Large intestine (tissue), 3 donors: ENCODE results near the gene OR8G5. TPM values are rescaled to one million over a fixed set of nuclear protein-coding genes. Genes with fewer than 3 reads are reported as not detected.
"Not testable (repeated sequence)": the region's sequence is repeated elsewhere in the genome, so short reads cannot be mapped to it uniquely, and the experiment has no call there.

Experiments used
- DNase-seq, 2 donors: peaks; one replicate each; pipeline versions ENCODE4 v3.0.0 to v3.0.0-alpha.2; 2013
- H3K27ac ChIP-seq: one replicate; pipeline ENCODE4 v1.5.1; 2013; ENCODE audit warnings: low read length
- H3K27me3 ChIP-seq: 2 replicates; pipeline ENCODE4 v1.6.1; 2013; ENCODE audit warnings: low read length; ENCODE audit not compliant: control insufficient read depth, insufficient read depth
- H3K36me3 ChIP-seq: 2 replicates; pipeline ENCODE4 v1.6.1; 2013; ENCODE audit warnings: low read length; ENCODE audit not compliant: control insufficient read depth, insufficient read depth
- H3K4me1 ChIP-seq: one replicate; pipeline ENCODE4 v1.6.1; 2013; ENCODE audit warnings: low read length; ENCODE audit not compliant: control insufficient read depth, insufficient read depth
- H3K4me3 ChIP-seq: one replicate; pipeline ENCODE4 v1.5.1; 2013; ENCODE audit warnings: low read length
- H3K9me3 ChIP-seq: one replicate; pipeline ENCODE4 v1.6.1; 2013; ENCODE audit warnings: mild to moderate bottlenecking, low read depth, low read length, moderate library complexity; ENCODE audit not compliant: control insufficient read depth
- WGBS: methylation state at CpG from one replicate; pipeline ENCODE4 v1.1.5; 2013; ENCODE audit warnings: low lambda C conversion rate; ENCODE audit not compliant: insufficient coverage; 5-methylcytosine and 5-hydroxymethylcytosine counted together
- polyA plus RNA-seq: library from polyadenylated mRNA; unstranded; fragments of 120-200 nt; gene quantifications from one replicate; pipeline ENCODE4 v1.2.1, GENCODE V29; 2013

OR8G5 gene
- polyA plus RNA-seq, 1 donor: not detected

DNA sequence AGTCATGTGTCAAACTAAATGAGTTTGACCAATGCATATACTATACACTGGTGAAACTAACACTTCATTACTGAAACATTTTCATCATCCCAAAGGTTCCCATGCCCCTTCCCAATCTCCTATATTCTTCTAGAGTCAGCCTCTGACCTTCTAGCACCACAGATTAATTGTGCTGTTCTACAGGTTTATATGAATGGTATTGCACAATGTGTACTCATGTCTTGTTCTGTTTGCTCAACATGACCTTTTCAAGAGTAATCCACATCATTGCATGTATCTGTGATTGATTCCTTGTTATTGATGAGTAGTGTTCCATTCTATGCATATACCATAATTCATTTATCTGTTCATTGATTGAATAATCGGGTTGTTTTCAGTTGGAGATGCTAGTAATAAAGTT lies 22.8 kb upstream of the OR8G5 start:
- Histone ChIP-seq H3K4me1 (no peaks in the 10 kb centered on the region), H3K4me3 (no peak overlapping the region), H3K9me3 (no peaks in the 10 kb centered on the region), H3K27me3 (no peaks in the 10 kb centered on the region), H3K27ac (no peak overlapping the region), H3K36me3 (no peaks in the 10 kb centered on the region)
- no peak for DNase-seq
- WGBS: 0% methylated on average over 1 of the region's 1 CpG

- no peak for DNase-seq
- Histone ChIP-seq H3K4me3 (no peak overlapping the region), H3K4me1 (no peaks in the 10 kb centered on the region), H3K27me3 (no peaks in the 10 kb centered on the region), H3K36me3 (no peaks in the 10 kb centered on the region), H3K27ac (no peak overlapping the region), H3K9me3 (no peaks in the 10 kb centered on the region)
- whole genome bisulfite sequencing: 0% methylated on average over 1 of the region's 5 CpGs
Observed at GRCh38 chr11:124238512-124238911, 17.7 kb upstream of the OR8G5 start.

GRCh38 chr11:124240621-124241397 lies 15.4 kb upstream of the OR8G5 start, which contains the start of gene OR8G1:
Gene OR8G1, plus strand, starts transcription at chr11:124241095. Its CDS starts 8,581 bp downstream, at chr11:124249676.
- H3K27me3 ChIP-seq: no peaks in the 10 kb centered on the region
- no peaks in the 10 kb centered on the region for H3K36me3 ChIP-seq
- whole genome bisulfite sequencing: 49% methylated on average over 2 of the region's 3 CpGs
- DNase-seq: no peak
- H3K4me1 ChIP-seq: no peaks in the 10 kb centered on the region
- no peaks in the 10 kb centered on the region for H3K9me3 ChIP-seq
- H3K4me3 ChIP-seq: no peak within 1 kb of the TSS
- H3K27ac ChIP-seq: no peak within 1 kb of the TSS

GRCh38 chr11:124249869-124250268 lies 6.3 kb upstream of the OR8G5 start:
- not testable (repeated sequence) for H3K9me3 ChIP-seq, H3K4me1 ChIP-seq, H3K4me3 ChIP-seq, DNase-seq, H3K36me3 ChIP-seq, H3K27ac ChIP-seq, H3K27me3 ChIP-seq
- no CpG with 5 or more reads among the region's 3 CpGs for whole genome bisulfite sequencing

- H3K9me3 ChIP-seq, H3K4me3 ChIP-seq, H3K27ac ChIP-seq, DNase-seq, H3K4me1 ChIP-seq, H3K27me3 ChIP-seq, H3K36me3 ChIP-seq: not testable (repeated sequence)
- WGBS: 100% methylated on average over 1 of the region's 4 CpGs
Observed at GRCh38 chr11:124265041-124265440, 8.9 kb downstream of the OR8G5 start.

GRCh38 chr11:124270886-124271285 lies 14.7 kb downstream of the OR8G5 start:
- H3K9me3 ChIP-seq, H3K27ac ChIP-seq, H3K4me3 ChIP-seq, H3K4me1 ChIP-seq, H3K27me3 ChIP-seq, H3K36me3 ChIP-seq, DNase-seq: not testable (repeated sequence)
- 37% methylated on average over 2 of the region's 7 CpGs for WGBS

GRCh38 chr11:124274000-124274399 lies 17.8 kb downstream of the OR8G5 start:
- Histone ChIP-seq H3K36me3 (no peaks in the 10 kb centered on the region), H3K27me3 (no peaks in the 10 kb centered on the region), H3K9me3 (no peaks in the 10 kb centered on the region), H3K4me3 (no peak overlapping the region), H3K27ac (peak overlapping the region; percentile 49), H3K4me1 (peaks cover 5% of the 10 kb centered on the region)
- WGBS: no CpG with 5 or more reads among the region's 2 CpGs
- DNase-seq: peak; percentile 37 to 39

DNA sequence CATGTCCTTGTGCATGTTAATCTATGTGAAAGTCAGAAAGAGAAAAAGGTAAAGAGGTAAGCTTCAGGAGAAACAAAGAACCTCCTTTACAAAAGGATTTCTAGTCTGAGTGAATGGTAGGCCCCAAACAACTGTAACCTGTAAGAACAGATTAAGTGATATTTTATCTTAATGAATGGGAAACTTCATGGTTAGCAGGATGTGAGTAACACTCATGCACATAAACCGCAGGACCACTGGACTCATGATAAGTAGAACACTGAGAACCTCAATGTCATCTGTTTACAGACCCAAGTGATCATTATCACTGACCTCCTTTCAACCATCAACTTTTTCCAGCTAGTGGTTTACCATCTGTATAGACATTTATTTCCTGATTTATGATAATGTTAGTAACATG lies 19.9 kb downstream of the OR8G5 start:
- no peaks in the 10 kb centered on the region for H3K36me3 ChIP-seq
- no peak overlapping the region for H3K27ac ChIP-seq
- no peaks in the 10 kb centered on the region for H3K27me3 ChIP-seq
- peak in 1 of 2 donors; percentile 9 for DNase-seq
- no peak overlapping the region for H3K4me3 ChIP-seq
- H3K4me1 ChIP-seq: peaks cover 2% of the 10 kb centered on the region
- no peaks in the 10 kb centered on the region for H3K9me3 ChIP-seq
- 60% methylated on average over 1 of the region's 1 CpG for WGBS

DNA sequence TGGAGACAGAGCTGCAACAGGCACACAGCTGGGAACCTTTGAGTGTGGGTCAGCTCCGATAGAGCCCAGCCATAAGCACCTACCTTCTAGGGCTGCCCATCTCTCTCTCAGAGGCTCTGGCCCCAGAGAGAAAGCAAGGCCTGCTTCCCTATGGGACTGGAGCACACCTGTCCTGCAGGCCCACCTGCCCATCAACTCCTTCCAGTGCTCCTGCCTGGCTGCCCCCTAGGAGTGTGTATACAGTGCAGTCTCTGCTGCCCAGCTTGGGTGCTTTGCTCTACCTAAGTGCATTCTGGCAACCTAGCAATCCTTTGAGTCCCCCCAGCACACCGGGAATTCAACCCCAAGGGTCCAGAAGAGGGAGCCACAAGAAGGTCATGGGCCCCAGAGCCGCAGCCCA lies 21.0 kb downstream of the OR8G5 start:
- Histone ChIP-seq H3K4me3 (no peak overlapping the region), H3K4me1 (peaks cover 2% of the 10 kb centered on the region), H3K27ac (no peak overlapping the region), H3K27me3 (no peaks in the 10 kb centered on the region), H3K9me3 (no peaks in the 10 kb centered on the region), H3K36me3 (no peaks in the 10 kb centered on the region)
- no CpG with 5 or more reads among the region's 3 CpGs for WGBS
- DNase-seq: no peak

DNA sequence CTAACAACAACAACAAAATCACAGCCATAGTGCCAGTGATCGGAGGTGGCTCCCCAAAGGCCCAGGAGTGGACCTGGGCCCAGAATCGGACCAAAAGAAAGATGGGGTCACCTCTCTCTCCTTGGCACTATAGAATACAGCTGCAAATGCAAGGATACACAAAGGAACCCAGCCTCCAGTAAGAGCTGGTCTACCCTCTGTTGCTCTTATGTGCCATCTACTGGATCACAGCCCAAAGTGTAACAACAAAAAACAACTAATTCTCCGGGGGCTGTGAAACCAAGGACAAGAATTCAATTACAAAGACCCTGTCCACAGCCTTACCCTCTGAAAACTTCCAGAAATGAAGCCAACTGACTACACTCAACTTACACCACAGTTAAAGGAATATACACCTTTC lies 21.6 kb downstream of the OR8G5 start:
- no peak for DNase-seq
- H3K9me3 ChIP-seq: no peaks in the 10 kb centered on the region
- WGBS: no CpG with 5 or more reads among the region's 3 CpGs
- no peaks in the 10 kb centered on the region for H3K27me3 ChIP-seq
- H3K27ac ChIP-seq: no peak overlapping the region
- no peak overlapping the region for H3K4me3 ChIP-seq
- H3K4me1 ChIP-seq: peaks cover 2% of the 10 kb centered on the region
- no peaks in the 10 kb centered on the region for H3K36me3 ChIP-seq

DNA sequence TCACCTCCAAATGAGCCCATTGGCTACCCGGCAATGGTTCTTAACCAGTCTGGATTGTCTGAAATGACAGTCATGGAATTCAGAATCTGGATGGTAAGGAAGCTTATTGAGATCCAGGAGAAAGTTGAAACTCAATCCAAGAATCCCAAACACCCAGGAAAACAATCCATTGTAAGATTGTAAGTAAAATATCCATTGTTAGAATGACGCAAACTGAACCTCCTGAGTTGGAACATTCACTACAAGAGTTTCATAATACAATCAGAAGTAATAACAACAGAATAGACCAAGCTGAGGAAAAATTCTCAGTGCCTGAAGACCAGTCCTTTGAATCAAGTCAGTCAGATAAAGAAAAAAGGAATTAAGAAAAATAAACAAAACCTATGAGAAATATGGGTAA lies 22.1 kb downstream of the OR8G5 start:
- Histone ChIP-seq H3K27me3 (no peaks in the 10 kb centered on the region), H3K4me3 (no peak overlapping the region), H3K9me3 (no peaks in the 10 kb centered on the region), H3K36me3 (no peaks in the 10 kb centered on the region), H3K4me1 (peaks cover 2% of the 10 kb centered on the region), H3K27ac (no peak overlapping the region)
- 0% methylated on average over 1 of the region's 2 CpGs for WGBS
- no peak for DNase-seq
